ENCODE measurements around the gene GAK.

- TF ChIP-seq ELK4 (CRISPR knock-in tag; IDR thresholded peaks at IDR 0.05; ENCODE audit: borderline replicate concordance): no peak
- TF ChIP-seq SNAI1 (CRISPR knock-in tag; IDR thresholded peaks at IDR 0.05; ENCODE audit: borderline replicate concordance): no peak
- TF ChIP-seq ZNF30 (CRISPR knock-in tag; IDR thresholded peaks at IDR 0.05): no peak
- TF ChIP-seq TCF7 (IDR thresholded peaks at IDR 0.05; ENCODE audit: low read depth): no peak
- no peak for TF ChIP-seq POLR2A (IDR thresholded peaks at IDR 0.05; ENCODE audit: insufficient read depth in 1 of 2, low read depth in 2 of 2, low read length in 2 of 2)
- TF ChIP-seq, protein P1, sequence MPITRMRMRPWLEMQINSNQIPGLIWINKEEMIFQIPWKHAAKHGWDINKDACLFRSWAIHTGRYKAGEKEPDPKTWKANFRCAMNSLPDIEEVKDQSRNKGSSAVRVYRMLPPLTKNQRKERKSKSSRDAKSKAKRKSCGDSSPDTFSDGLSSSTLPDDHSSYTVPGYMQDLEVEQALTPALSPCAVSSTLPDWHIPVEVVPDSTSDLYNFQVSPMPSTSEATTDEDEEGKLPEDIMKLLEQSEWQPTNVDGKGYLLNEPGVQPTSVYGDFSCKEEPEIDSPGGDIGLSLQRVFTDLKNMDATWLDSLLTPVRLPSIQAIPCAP (CRISPR knock-in tag; IDR thresholded peaks at IDR 0.05; ENCODE audit: low read depth): no peak
- no peak for TF ChIP-seq PHF20 (CRISPR knock-in tag; IDR thresholded peaks at IDR 0.05)
These were observed 52.4 kb downstream of the GAK start for GRCh38 chr4:879729-880077.
